Body of pancreas (tissue), 4 donors: ENCODE results near the gene ZNF555. TPM values are rescaled to one million over a fixed set of nuclear protein-coding genes. Genes with fewer than 3 reads are reported as not detected.

Source experiments
- ATAC-seq: fragments of 150-250 bp; one replicate; pipeline ENCODE4 v1.9.1; 2016
- DNase-seq, 4 donors: peaks; one replicate each; pipeline ENCODE4 v3.0.0-alpha.2; 2019
- H3K27ac ChIP-seq, 4 donors: fragments of 200-600 bp; sonication (generic); 1 replicate in 3 of 4; 2 replicates in 1 of 4; pipeline versions ENCODE4 v1.5.1 to v1.6.1; 2016 to 2019; ENCODE audit warnings: mild to moderate bottlenecking in 1 of 4, mixed read lengths in 1 of 4, moderate library complexity in 1 of 4
- H3K27me3 ChIP-seq, 2 donors: fragments of 200-600 bp; sonication (generic); one replicate each; pipeline ENCODE4 v1.6.0; 2016; ENCODE audit warnings: mild to moderate bottlenecking in 1 of 2
- H3K36me3 ChIP-seq, 2 donors: fragments of 200-600 bp; sonication (generic); replicated peaks in 1 of 2; 2 replicates each; pipeline ENCODE4 v1.5.1; 2016; ENCODE audit warnings: low read depth in 2 of 2; ENCODE audit not compliant: insufficient read depth in 1 of 2
- H3K4me1 ChIP-seq: fragments of 200-600 bp; sonication (generic); one replicate; pipeline ENCODE4 v1.6.0; 2016
- H3K4me3 ChIP-seq, 2 donors: fragments of 200-600 bp; sonication (generic); 1 replicate in 1 of 2; 2 replicates in 1 of 2; pipeline ENCODE4 v1.5.1; 2016 to 2019
- H3K9me3 ChIP-seq, 3 donors: fragments of 200-600 bp; sonication (generic); 1 replicate in 2 of 3; 2 replicates in 1 of 3; pipeline ENCODE4 v1.5.1; 2016
- CTCF ChIP-seq, 7 experiments: fragments of 450-650 bp in 4 of 7; fragments of 200-600 bp in 3 of 7; sonication (generic) in 3 of 7; IDR thresholded peaks; one replicate each; pipeline ENCODE4 v1.5.1; 2016 to 2019; ENCODE audit warnings: antibody characterized with exemption in 7 of 7
- POLR2A ChIP-seq, 3 donors: fragments of 450-650 bp; IDR thresholded peaks; one replicate each; pipeline ENCODE4 v1.6.1; 2016; ENCODE audit warnings: antibody characterized with exemption in 3 of 3, mild to moderate bottlenecking in 2 of 3
- WGBS, 2 donors: methylation state at CpG; one replicate each; pipeline ENCODE4 v1.1.5; 2017; 5-methylcytosine and 5-hydroxymethylcytosine counted together
- intact Hi-C: fragments of 100-400 bp; cut with DNase I; formaldehyde crosslinking; loops from one replicate; pipeline ENCODE4 v1.15.1; 2023
- total RNA-seq, 2 donors: library from RNA; depleted of rRNA; stranded (reverse); fragments of >200 nt; gene quantifications; one replicate each; pipeline ENCODE4 v1.1.0, GENCODE V29; 2016

Gene ZNF555
- total RNA-seq, 2 donors from 2014 or later = 2.3 to 4.6 TPM

- Histone ChIP-seq H3K36me3 (no peaks in the 10 kb centered on the region), H3K4me3 (no peak overlapping the region)
Measured at GRCh38 chr19:2803486-2804155, 37.7 kb upstream of the ZNF555 start.

GRCh38 chr19:2804156-2805004 is 36.9 kb upstream of the ZNF555 start:
- no peak for DNase-seq
- intact Hi-C loops = no loop called here
- WGBS, 2 donors = 77 to 88% methylated on average over 8 to 27 of the region's 27 CpGs

More at GRCh38 chr19:2803486-2804155, 37.7 kb upstream of the ZNF555 start:
- no peaks in the 10 kb centered on the region for H3K27me3 ChIP-seq
- intact Hi-C loops = no loop called here
- no peak for TF ChIP-seq POLR2A (IDR thresholded peaks at IDR 0.05)
- no peak for TF ChIP-seq CTCF (IDR thresholded peaks at IDR 0.05)
- H3K27ac ChIP-seq = no peak overlapping the region
- DNase-seq (no peak), ATAC-seq (no peak)
- peaks cover 2% of the 10 kb centered on the region for H3K4me1 ChIP-seq
- H3K9me3 ChIP-seq = no peaks in the 10 kb centered on the region
- WGBS, 2 donors = 89 to 92% methylated on average over 28 of the region's 29 CpGs

GRCh38 chr19:2805261-2805900 is 35.9 kb upstream of the ZNF555 start:
- Histone ChIP-seq H3K9me3 (no peaks in the 10 kb centered on the region), H3K27me3 (no peaks in the 10 kb centered on the region), H3K4me1 (no peaks in the 10 kb centered on the region), H3K27ac (no peak overlapping the region), H3K36me3 (peaks cover 0 to 3% of the 10 kb centered on the region in 2 donors), H3K4me3 (no peak overlapping the region)
- WGBS, 2 donors = 92 to 93% methylated on average over 8 to 10 of the region's 28 CpGs
- no peak for DNase-seq
- TF ChIP-seq POLR2A (IDR thresholded peaks at IDR 0.05) (no peak), CTCF (IDR thresholded peaks at IDR 0.05) (no peak)
- intact Hi-C loops = no loop called here
- no peak for ATAC-seq

More at GRCh38 chr19:2804156-2805004, 36.9 kb upstream of the ZNF555 start:
- TF ChIP-seq POLR2A (IDR thresholded peaks at IDR 0.05) = no peak
- TF ChIP-seq CTCF (IDR thresholded peaks at IDR 0.05) = no peak
- Histone ChIP-seq H3K27me3 (no peaks in the 10 kb centered on the region), H3K36me3 (peaks cover 0 to 3% of the 10 kb centered on the region in 2 donors), H3K4me1 (no peaks in the 10 kb centered on the region), H3K4me3 (no peak overlapping the region), H3K27ac (no peak overlapping the region), H3K9me3 (no peaks in the 10 kb centered on the region)
- no peak for ATAC-seq

GRCh38 chr19:2805991-2806649 is 35.2 kb upstream of the ZNF555 start:
- no peaks in the 10 kb centered on the region for H3K4me1 ChIP-seq
- H3K4me3 ChIP-seq = no peak overlapping the region
- ATAC-seq (no peak), DNase-seq (no peak)
- no peaks in the 10 kb centered on the region for H3K27me3 ChIP-seq
- TF ChIP-seq CTCF (IDR thresholded peaks at IDR 0.05) (no peak), POLR2A (IDR thresholded peaks at IDR 0.05) (no peak)
- no peaks in the 10 kb centered on the region for H3K9me3 ChIP-seq
- intact Hi-C loops = no loop called here
- 97% methylated on average over 6 to 18 of the region's 23 CpGs for WGBS, 2 donors
- no peak overlapping the region for H3K27ac ChIP-seq
- peaks cover 0 to 3% of the 10 kb centered on the region in 2 donors for H3K36me3 ChIP-seq
